SU-DHL-6 (cell line): ENCODE data around the gene RNASE13.
A peak's percentile ranks its signal among the peaks of the same experiment; 100 is the strongest.
"Not testable (repeated sequence)": the region's sequence is repeated elsewhere in the genome, so short reads cannot be mapped to it uniquely, and the experiment has no call there.

Experiments
- H2AFZ ChIP-seq: fragments of 200-600 bp; sonication (generic); 2 replicates; pipeline ENCODE4 v1.6.1; 2014; ENCODE audit warnings: low read depth, mild to moderate bottlenecking, moderate library complexity, mixed read lengths, antibody characterized with exemption, low read length; ENCODE audit not compliant: severe bottlenecking
- H3F3A ChIP-seq: fragments of 200-600 bp; shearing (Covaris generic); 2 replicates; pipeline ENCODE4 v1.6.0; 2016; ENCODE audit warnings: antibody characterized with exemption, mild to moderate bottlenecking; ENCODE audit not compliant: insufficient read depth
- H3K27ac ChIP-seq: fragments of 200-600 bp; sonication (generic); 2 replicates; pipeline ENCODE4 v1.5.1; 2016; ENCODE audit warnings: low read depth, mild to moderate bottlenecking, low read length, moderate library complexity, mixed read lengths
- H3K27me3 ChIP-seq: fragments of 200-600 bp; sonication (generic), shearing (Covaris generic); 2 replicates; pipeline ENCODE4 v1.6.0; 2014; ENCODE audit warnings: mild to moderate bottlenecking, low read length
- H3K36me3 ChIP-seq: fragments of 200-600 bp; sonication (generic); 2 replicates; pipeline ENCODE4 v1.6.1; 2014; ENCODE audit warnings: mild to moderate bottlenecking, low read length, mixed read lengths
- H3K4me2 ChIP-seq: fragments of 300-600, 200-600 bp; shearing (Covaris generic), sonication (generic); 2 replicates; pipeline ENCODE4 v1.6.0; 2014; ENCODE audit warnings: low read length, low read depth, mild to moderate bottlenecking; ENCODE audit not compliant: poor library complexity, severe bottlenecking
- H3K4me3 ChIP-seq: fragments of 200-600 bp; sonication (generic); 2 replicates; pipeline ENCODE4 v1.5.1; 2014; ENCODE audit warnings: antibody characterized with exemption, low read length, mild to moderate bottlenecking, mixed read lengths; ENCODE audit not compliant: insufficient read depth, poor library complexity, severe bottlenecking
- H3K79me2 ChIP-seq: fragments of 200-600 bp; sonication (generic); 2 replicates; pipeline ENCODE4 v1.6.1; 2014; ENCODE audit warnings: mild to moderate bottlenecking, low read length, moderate library complexity; ENCODE audit not compliant: insufficient read depth
- H3K9ac ChIP-seq: fragments of 200-600 bp; sonication (generic); 2 replicates; pipeline ENCODE4 v1.7.0; 2014; ENCODE audit warnings: mild to moderate bottlenecking, low read length
- H3K9me2 ChIP-seq: fragments of 200-600 bp; sonication (generic); replicated peaks from 2 replicates; pipeline ENCODE4 v1.6.1; 2014; ENCODE audit warnings: low read length; ENCODE audit not compliant: insufficient read depth
- H3K9me3 ChIP-seq: fragments of 200-600 bp; sonication (generic); 2 replicates; pipeline ENCODE4 v1.6.1; 2014; ENCODE audit warnings: low read length, mixed read lengths; ENCODE audit not compliant: insufficient read depth
- H4K20me1 ChIP-seq: fragments of 200-600 bp; sonication (generic); 2 replicates; pipeline ENCODE4 v1.6.1; 2014; ENCODE audit warnings: low read depth, mild to moderate bottlenecking, antibody characterized with exemption, low read length, moderate library complexity, mixed read lengths
- CTCF ChIP-seq: fragments of 200-600 bp; sonication (generic); IDR thresholded peaks from one replicate; pipeline ENCODE4 v1.5.1; 2017; ENCODE audit warnings: antibody characterized with exemption, mild to moderate bottlenecking, low read length, moderate library complexity; ENCODE audit not compliant: insufficient read depth, poor library complexity, severe bottlenecking
- EZH2phosphoT487 ChIP-seq: fragments of 200-600 bp; sonication (generic), shearing (Covaris generic); conservative IDR thresholded peaks from 2 replicates; pipeline ENCODE4 v1.6.1; 2018; ENCODE audit warnings: mild to moderate bottlenecking, antibody characterized with exemption, low read length, moderate library complexity, mixed read lengths

The RNASE13 gene

GRCh38 chr14:21015312-21015711 lies 19.3 kb downstream of the RNASE13 start:
- Histone ChIP-seq H3K27me3 (no peaks in the 10 kb centered on the region), H3K36me3 (no peaks in the 10 kb centered on the region), H3K9me3 (no peaks in the 10 kb centered on the region), H4K20me1 (no peaks in the 10 kb centered on the region), H3K4me3 (no peak overlapping the region), H3K4me2 (no peak overlapping the region), H2AFZ (no peak overlapping the region), H3K79me2 (no peaks in the 10 kb centered on the region), H3K9ac (no peak overlapping the region), H3F3A (no peaks in the 10 kb centered on the region), H3K27ac (no peak overlapping the region), H3K9me2 (no peaks in the 10 kb centered on the region)
- TF ChIP-seq CTCF (no peak), EZH2phosphoT487 (no peak)

- Histone ChIP-seq H3K9ac (no peak overlapping the region), H3K27me3 (no peaks in the 10 kb centered on the region), H3K9me2 (no peaks in the 10 kb centered on the region), H3K27ac (no peak overlapping the region), H2AFZ (no peak overlapping the region), H3K4me3 (no peak overlapping the region), H3K4me2 (no peak overlapping the region), H3K36me3 (no peaks in the 10 kb centered on the region), H3K9me3 (no peaks in the 10 kb centered on the region), H3F3A (no peaks in the 10 kb centered on the region), H4K20me1 (no peaks in the 10 kb centered on the region), H3K79me2 (no peaks in the 10 kb centered on the region)
- TF ChIP-seq CTCF (peak; percentile 83), EZH2phosphoT487 (no peak)
These were observed 19.8 kb downstream of the RNASE13 start for GRCh38 chr14:21014761-21015190.

GRCh38 chr14:21011136-21011535 lies 23.5 kb downstream of the RNASE13 start:
- Histone ChIP-seq H3K79me2 (no peaks in the 10 kb centered on the region), H3K27me3 (no peaks in the 10 kb centered on the region), H3K9me3 (no peaks in the 10 kb centered on the region), H3K36me3 (no peaks in the 10 kb centered on the region), H3K4me3 (no peak overlapping the region), H2AFZ (no peak overlapping the region), H3K9me2 (no peaks in the 10 kb centered on the region), H3F3A (no peaks in the 10 kb centered on the region), H3K27ac (no peak overlapping the region), H3K4me2 (no peak overlapping the region), H3K9ac (no peak overlapping the region), H4K20me1 (no peaks in the 10 kb centered on the region)
- TF ChIP-seq CTCF, result no peak
- no peak for TF ChIP-seq EZH2phosphoT487

- not testable (repeated sequence) for H3K79me2 ChIP-seq, H3K4me2 ChIP-seq, H3K27me3 ChIP-seq, H3K9me2 ChIP-seq, H4K20me1 ChIP-seq, H3K9me3 ChIP-seq, H3K27ac ChIP-seq, H3K4me3 ChIP-seq, H3K36me3 ChIP-seq, H3F3A ChIP-seq, H3K9ac ChIP-seq, H2AFZ ChIP-seq
These were observed 24.9 kb downstream of the RNASE13 start for GRCh38 chr14:21009721-21010120.
